Measurements from ENCODE around the gene MSANTD2. TPM values are rescaled to one million over a fixed set of nuclear protein-coding genes. Genes with fewer than 3 reads are reported as not detected.

Gene MSANTD2
- total RNA-seq, 2 experiments from 2014 or later = 9.1 to 10.2 TPM

DNA sequence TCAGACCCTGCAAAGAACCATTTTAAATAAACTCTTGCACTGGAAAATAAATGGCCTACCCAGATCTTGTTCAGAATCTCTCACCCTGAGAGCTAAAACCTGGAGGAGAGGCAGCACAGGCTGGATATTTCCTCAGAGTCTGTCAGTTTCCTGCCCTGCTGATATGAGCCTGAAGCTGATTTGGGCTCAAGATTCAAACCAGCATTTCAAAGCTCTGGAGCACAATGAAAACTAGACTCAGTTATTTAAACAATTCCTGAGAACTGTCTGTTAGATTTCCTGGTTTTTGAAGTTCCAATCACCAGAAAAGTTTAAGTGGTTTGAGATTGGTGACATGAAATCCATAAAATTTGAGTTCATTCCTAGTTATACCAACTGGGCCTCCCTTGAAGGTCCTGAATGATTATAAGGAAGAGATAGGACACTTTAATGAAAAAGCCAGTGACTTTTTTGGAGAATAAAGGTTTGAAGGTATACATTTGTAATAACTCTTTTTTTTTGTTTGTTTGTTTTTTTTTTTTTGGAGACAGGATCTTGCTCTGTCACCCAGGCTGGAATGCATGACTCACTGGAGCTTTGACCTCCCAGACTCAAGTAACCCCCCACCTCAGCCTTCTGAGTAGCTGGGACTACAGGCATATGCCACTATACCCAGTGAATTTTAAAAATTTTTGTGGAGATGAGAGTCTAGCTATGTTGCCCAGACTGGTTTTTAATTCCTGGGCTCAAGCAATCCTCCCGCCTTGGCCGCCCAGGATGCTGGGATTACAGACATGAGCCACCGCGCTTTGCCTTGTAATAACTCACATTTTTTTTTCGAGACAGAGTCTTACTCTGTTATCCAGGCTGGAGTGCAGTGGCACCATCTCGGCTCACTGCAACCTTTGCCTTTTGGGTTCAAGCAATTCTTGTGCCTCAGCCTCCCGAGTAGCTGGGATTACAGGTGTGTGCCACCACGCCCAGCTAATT is 30.1 kb downstream of the MSANTD2 start:
- ChIA-PET CTCF (interaction anchor here (1.1 to 4.7 kb wide), 7 partner anchors 10 to 101 kb away, joined by 3 to 18 read pairs (median 3); no protein-coding TSS in a partner anchor), POLR2A (interaction anchor here (0.9 kb wide), 1 partner anchor 96 kb away, joined by 3 read pairs; the partner anchor contains the start of genes SIAE and SPA17)
- no peak for DNase-seq
- Mint-ChIP-seq H3K27me3 (ENCODE audit: low read depth) (no peaks in the 10 kb centered on the region), H3K36me3 (ENCODE audit: low read depth) (peaks cover 8% of the 10 kb centered on the region), H3K27ac (no peak overlapping the region), H3K4me3 (no peak overlapping the region), H3K9me3 (ENCODE audit: insufficient read depth) (no peaks in the 10 kb centered on the region), H3K4me1 (ENCODE audit: low read depth) (no peaks in the 10 kb centered on the region)
- ATAC-seq = no peak

DNA sequence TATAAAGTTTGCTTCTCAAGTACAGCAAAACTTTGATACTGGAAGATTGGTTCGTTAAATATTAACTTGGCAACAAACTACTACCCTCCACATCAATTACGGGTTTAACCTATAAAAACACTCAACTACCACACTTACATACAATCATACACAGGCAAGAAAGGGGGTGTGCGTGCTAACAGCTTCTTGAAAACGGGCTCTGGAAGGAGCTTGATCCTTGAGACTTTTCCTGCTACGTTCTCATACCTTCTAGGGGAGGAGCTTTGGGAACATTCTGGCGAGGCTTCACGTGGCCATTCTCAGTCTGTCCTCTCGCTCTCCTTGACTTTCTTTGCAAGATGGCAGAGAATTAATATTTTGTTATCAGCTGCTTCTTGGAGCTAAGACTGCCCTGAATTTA is 31.3 kb downstream of the MSANTD2 start:
- Mint-ChIP-seq H3K27ac (no peak overlapping the region), H3K9me3 (ENCODE audit: insufficient read depth) (no peaks in the 10 kb centered on the region), H3K27me3 (ENCODE audit: low read depth) (no peaks in the 10 kb centered on the region), H3K36me3 (ENCODE audit: low read depth) (peaks cover 8% of the 10 kb centered on the region), H3K4me3 (no peak overlapping the region), H3K4me1 (ENCODE audit: low read depth) (no peaks in the 10 kb centered on the region)
- ATAC-seq = no peak
- POLR2A ChIA-PET = no interaction called here
- DNase-seq = no peak
- CTCF ChIA-PET = interaction anchor here (0.9 to 4.7 kb wide), 11 partner anchors 11 to 125 kb away, joined by 3 to 18 read pairs (median 3); partner anchors contain the start of genes SIAE and SPA17

- no peak overlapping the region for H3K27ac Mint-ChIP-seq
- H3K4me3 Mint-ChIP-seq = no peak overlapping the region
- ATAC-seq = no peak
- CTCF ChIA-PET = interaction anchor here (0.6 to 6.6 kb wide), 7 partner anchors 21 to 97 kb away, joined by 3 to 89 read pairs (median 3); no protein-coding TSS in a partner anchor
- DNase-seq = no peak
- peaks cover 3% of the 10 kb centered on the region for H3K36me3 Mint-ChIP-seq (ENCODE audit: low read depth)
- peaks cover 9% of the 10 kb centered on the region for H3K4me1 Mint-ChIP-seq (ENCODE audit: low read depth)
- peaks cover 6% of the 10 kb centered on the region for H3K27me3 Mint-ChIP-seq (ENCODE audit: low read depth)
- H3K9me3 Mint-ChIP-seq (ENCODE audit: insufficient read depth) = no peaks in the 10 kb centered on the region
- POLR2A ChIA-PET = no interaction called here
Measured at GRCh38 chr11:124766156-124766555, 34.0 kb downstream of the MSANTD2 start.

DNA sequence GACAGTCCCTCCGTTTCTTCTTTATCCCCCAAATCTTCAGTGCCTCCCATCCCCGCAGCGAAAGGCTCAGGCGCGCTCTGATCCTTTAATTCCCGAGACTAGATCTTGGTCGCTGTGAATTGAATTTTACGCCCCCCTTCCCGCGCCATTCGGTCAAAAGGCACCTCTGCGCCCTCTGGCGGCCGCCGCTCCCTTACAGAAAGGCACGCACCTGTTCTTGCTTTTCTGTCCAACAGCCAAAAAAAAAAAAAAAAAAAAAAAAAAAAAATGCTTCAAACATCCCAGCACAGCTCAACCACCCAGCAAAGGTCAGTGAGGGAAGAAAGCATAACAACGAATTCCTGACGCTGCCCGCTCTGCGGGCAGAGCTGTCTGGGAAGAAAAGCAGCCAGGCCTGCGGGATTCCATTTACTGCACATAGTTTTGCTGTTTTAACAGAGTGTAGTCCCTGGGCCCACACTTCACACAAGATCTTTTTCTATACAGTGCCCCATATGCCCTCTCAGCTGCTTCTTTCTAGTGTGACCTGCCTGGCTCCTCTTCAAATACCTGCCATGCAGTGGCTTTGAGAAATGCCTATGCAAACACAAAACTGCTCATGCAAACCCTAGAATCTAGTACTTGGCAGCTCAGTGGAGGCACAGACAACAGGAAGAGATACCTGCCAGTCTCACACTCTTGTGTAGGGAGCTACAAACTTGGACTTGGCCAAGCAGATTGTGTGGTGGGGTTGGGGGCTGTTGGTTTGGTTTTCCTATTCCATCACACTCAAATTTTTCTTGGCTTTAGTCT is 36.9 kb downstream of the MSANTD2 start:
- Mint-ChIP-seq H3K4me1 (ENCODE audit: low read depth) (peaks cover 23% of the 10 kb centered on the region), H3K27me3 (ENCODE audit: low read depth) (peaks cover 28% of the 10 kb centered on the region), H3K27ac (peak overlapping the region; percentile 53), H3K4me3 (peak overlapping the region; percentile 87), H3K9me3 (ENCODE audit: insufficient read depth) (no peaks in the 10 kb centered on the region), H3K36me3 (ENCODE audit: low read depth) (peaks cover 3% of the 10 kb centered on the region)
- POLR2A ChIA-PET = interaction anchor here (0.7 to 1.0 kb wide), 2 partner anchors 17 to 667 kb away, joined by 3 to 4 read pairs; no protein-coding TSS in a partner anchor
- CTCF ChIA-PET = interaction anchor here (0.6 to 6.6 kb wide), 33 partner anchors 9 to 187 kb away, joined by 3 to 108 read pairs (median 5); partner anchors contain the start of genes MSANTD2, NRGN, SIAE and SPA17
- DNase-seq = peak; percentile 90
- peak; percentile 52 for ATAC-seq

GRCh38 chr11:124762624-124763155 is 37.5 kb downstream of the MSANTD2 start:
- CTCF ChIA-PET = interaction anchor here (0.6 to 6.6 kb wide), 21 partner anchors 10 to 188 kb away, joined by 3 to 108 read pairs (median 11); partner anchors contain the start of genes MSANTD2, NRGN and VSIG2
- no peak overlapping the region for H3K27ac Mint-ChIP-seq
- peaks cover 1% of the 10 kb centered on the region for H3K36me3 Mint-ChIP-seq (ENCODE audit: low read depth)
- ATAC-seq (peak; percentile 34), DNase-seq (no peak)
- no peaks in the 10 kb centered on the region for H3K9me3 Mint-ChIP-seq (ENCODE audit: insufficient read depth)
- H3K27me3 Mint-ChIP-seq (ENCODE audit: low read depth) = peaks cover 31% of the 10 kb centered on the region
- POLR2A ChIA-PET = interaction anchor here (0.7 to 1.0 kb wide), 3 partner anchors 16 to 667 kb away, joined by 3 to 4 read pairs (median 3); no protein-coding TSS in a partner anchor
- peaks cover 29% of the 10 kb centered on the region for H3K4me1 Mint-ChIP-seq (ENCODE audit: low read depth)
- H3K4me3 Mint-ChIP-seq = peak overlapping the region; percentile 87

DNA sequence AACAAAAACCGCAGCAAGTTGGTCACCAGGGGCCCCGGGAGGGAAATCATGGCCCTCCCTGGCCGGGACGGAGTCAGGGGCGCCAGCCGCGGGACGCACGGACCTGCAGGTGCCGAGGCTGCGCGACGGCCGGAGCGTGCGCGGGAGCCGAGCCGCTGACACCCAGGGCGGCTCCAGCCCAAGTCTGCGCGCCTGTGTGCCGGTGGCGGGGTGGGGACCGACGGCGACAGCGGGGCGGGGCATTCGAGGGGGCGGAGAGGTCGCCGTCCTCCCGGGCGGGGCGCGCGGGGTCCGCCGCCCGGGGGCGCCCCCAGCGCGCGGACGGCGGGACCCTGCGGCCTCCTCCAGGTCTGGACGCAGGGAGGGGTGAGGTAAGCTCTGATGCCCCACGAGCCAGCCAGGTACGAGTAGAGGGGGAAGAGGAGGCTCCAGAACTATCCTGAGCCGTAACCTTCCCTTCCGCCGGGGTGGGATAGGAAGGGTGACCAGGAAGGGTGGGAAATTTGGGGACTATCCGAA is 38.0 kb downstream of the MSANTD2 start, which contains the start of gene ESAM:
Gene ESAM, minus strand, starts transcription at position 186 of the 519 bp plus-strand sequence. Its CDS starts 136 bp downstream, at position 50.
- Mint-ChIP-seq H3K4me1 (ENCODE audit: low read depth) (peaks cover 29% of the 10 kb centered on the region), H3K27ac (peak within 1 kb of the TSS; percentile 53), H3K9me3 (ENCODE audit: insufficient read depth) (no peaks in the 10 kb centered on the region), H3K4me3 (peak within 1 kb of the TSS; percentile 87), H3K36me3 (ENCODE audit: low read depth) (no peaks in the 10 kb centered on the region), H3K27me3 (ENCODE audit: low read depth) (peaks cover 34% of the 10 kb centered on the region)
- ATAC-seq = peak; percentile 84
- POLR2A ChIA-PET = interaction anchor here (0.7 to 1.0 kb wide), 3 partner anchors 16 to 668 kb away, joined by 3 to 4 read pairs (median 3); no protein-coding TSS in a partner anchor
- CTCF ChIA-PET = interaction anchor here (0.6 to 6.6 kb wide), 22 partner anchors 9 to 189 kb away, joined by 3 to 108 read pairs (median 10); partner anchors contain the start of genes MSANTD2, NRGN, SIAE and SPA17
- DNase-seq = peak; percentile 76

DNA sequence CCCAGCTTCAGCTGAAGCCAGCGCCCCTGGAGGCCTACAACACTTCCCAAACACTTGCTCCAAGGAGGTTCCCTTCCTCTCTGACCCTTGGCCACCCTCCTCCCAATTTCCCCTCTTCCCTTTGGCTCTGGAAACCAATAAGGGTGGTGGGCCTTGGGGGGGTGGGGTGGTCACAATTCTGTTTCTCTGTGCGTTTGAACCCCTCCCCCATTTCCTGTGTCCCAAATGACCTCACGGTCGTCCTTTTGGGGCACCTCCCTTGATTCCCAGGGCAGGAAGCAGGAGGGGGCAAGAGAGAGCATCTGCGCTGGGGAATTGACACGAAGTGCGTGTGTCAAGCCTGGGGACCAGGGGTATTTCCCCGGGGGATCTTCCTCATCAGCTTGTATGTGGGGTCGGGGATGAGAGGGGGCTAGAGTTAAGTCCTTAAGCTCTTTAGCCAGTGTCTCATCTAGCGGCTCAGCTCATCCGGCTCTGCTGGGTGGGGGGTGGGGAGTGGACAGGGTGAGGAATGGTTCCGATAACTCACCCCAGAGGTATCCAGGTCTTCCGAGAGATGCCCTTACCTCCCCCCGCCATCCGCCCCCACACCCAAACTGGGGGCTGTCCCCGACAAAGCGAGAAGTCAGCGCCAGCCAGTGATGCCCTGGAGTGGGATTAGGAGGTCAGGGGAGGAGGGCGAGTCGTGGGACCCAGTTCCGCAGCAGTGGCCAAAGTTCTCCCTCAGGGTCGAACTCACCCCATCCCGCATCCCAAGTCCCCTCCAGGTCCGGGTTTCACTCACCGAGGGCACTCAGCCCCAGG is 38.7 kb downstream of the MSANTD2 start:
- Mint-ChIP-seq H3K36me3 (ENCODE audit: low read depth) (no peaks in the 10 kb centered on the region), H3K9me3 (ENCODE audit: insufficient read depth) (no peaks in the 10 kb centered on the region), H3K4me1 (ENCODE audit: low read depth) (peaks cover 31% of the 10 kb centered on the region), H3K27me3 (ENCODE audit: low read depth) (peaks cover 40% of the 10 kb centered on the region), H3K27ac (no peak overlapping the region), H3K4me3 (peak overlapping the region; percentile 55)
- no peak for DNase-seq
- no peak for ATAC-seq
- CTCF ChIA-PET = interaction anchor here (0.6 to 6.6 kb wide), 9 partner anchors 9 to 92 kb away, joined by 3 to 108 read pairs (median 26); partner anchors contain the start of genes SIAE, SPA17 and VSIG2
- POLR2A ChIA-PET = interaction anchor here (0.5 to 0.7 kb wide), 2 partner anchors 115 to 137 kb away, joined by 3 to 6 read pairs; no protein-coding TSS in a partner anchor

DNA sequence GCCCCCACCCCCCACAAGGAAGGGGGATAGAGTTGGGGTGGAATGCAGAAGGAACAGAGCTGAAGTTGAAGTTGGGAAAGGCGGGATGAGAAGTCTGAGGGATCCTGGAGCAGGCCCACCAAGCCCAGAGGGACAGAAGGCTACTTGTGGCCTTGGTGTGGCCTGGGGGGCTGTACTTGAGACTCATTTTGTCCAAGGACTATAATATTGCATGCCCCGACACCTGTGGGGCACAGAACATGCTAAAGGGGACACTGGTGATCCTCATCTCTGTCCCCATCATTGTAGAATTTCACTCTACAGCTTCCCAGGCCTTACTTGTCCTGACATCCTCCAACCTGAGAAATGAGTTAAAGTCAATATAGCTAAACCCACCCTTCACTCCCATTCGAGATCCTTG is 39.4 kb downstream of the MSANTD2 start:
- ChIA-PET CTCF (interaction anchor here (1.2 to 6.6 kb wide), 5 partner anchors 16 to 92 kb away, joined by 4 to 108 read pairs (median 34); no protein-coding TSS in a partner anchor), POLR2A (interaction anchor here (2.8 kb wide), 1 partner anchor 14 kb away, joined by 7 read pairs; no protein-coding TSS in a partner anchor)
- DNase-seq = no peak
- no peak overlapping the region for H3K27ac Mint-ChIP-seq
- no peak overlapping the region for H3K4me3 Mint-ChIP-seq
- H3K27me3 Mint-ChIP-seq (ENCODE audit: low read depth) = peaks cover 46% of the 10 kb centered on the region
- no peak for ATAC-seq
- H3K9me3 Mint-ChIP-seq (ENCODE audit: insufficient read depth) = no peaks in the 10 kb centered on the region
- no peaks in the 10 kb centered on the region for H3K36me3 Mint-ChIP-seq (ENCODE audit: low read depth)
- H3K4me1 Mint-ChIP-seq (ENCODE audit: low read depth) = peaks cover 37% of the 10 kb centered on the region

DNA sequence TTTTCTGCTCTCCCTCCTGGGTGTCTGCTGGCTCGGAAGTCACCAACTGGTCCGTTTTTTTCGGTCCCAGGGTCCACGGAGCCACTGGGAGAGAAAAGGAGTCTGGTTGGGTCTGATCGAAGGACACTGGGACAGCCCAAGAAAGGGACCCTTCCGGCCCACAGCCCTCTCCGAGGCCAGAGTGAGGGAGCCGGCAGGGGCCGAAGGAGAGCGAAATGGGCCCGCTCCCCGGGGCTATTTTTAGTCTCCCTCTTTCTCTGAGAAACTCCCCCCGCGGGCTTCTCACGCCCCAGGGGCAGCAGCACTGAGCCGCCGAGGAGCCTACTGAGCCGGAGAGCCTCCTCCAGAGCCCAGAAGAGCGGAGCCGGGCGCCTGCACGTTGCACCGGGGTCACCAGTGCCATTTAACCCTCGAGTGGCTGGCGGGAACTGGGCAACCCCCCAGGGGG is 40.0 kb downstream of the MSANTD2 start:
- Mint-ChIP-seq H3K4me3 (no peak overlapping the region), H3K27ac (no peak overlapping the region)

More for the DNA sequence above, 40.0 kb downstream of the MSANTD2 start:
- H3K36me3 Mint-ChIP-seq (ENCODE audit: low read depth) = no peaks in the 10 kb centered on the region
- peaks cover 39% of the 10 kb centered on the region for H3K4me1 Mint-ChIP-seq (ENCODE audit: low read depth)
- H3K27me3 Mint-ChIP-seq (ENCODE audit: low read depth) = peaks cover 46% of the 10 kb centered on the region
- no peaks in the 10 kb centered on the region for H3K9me3 Mint-ChIP-seq (ENCODE audit: insufficient read depth)
- ATAC-seq (no peak), DNase-seq (no peak)
- CTCF ChIA-PET = interaction anchor here (1.6 to 5.3 kb wide), 3 partner anchors 34 to 91 kb away, joined by 7 to 108 read pairs (median 34); no protein-coding TSS in a partner anchor
- POLR2A ChIA-PET = interaction anchor here (2.8 kb wide), 1 partner anchor 14 kb away, joined by 7 read pairs; no protein-coding TSS in a partner anchor
